Stimulated activated CD4-positive, alpha-beta T cell treated with anti-CD3 and anti-CD28 coated beads, TNF-alpha, amount 100 ng/mL, for 4 hours (primary cell): ENCODE results near the gene DUSP2.
"Not testable (repeated sequence)": the region's sequence is repeated elsewhere in the genome, so short reads cannot be mapped to it uniquely, and the experiment has no call there.

Source experiments
- DNase-seq, 3 experiments: peaks; one replicate each; pipeline ENCODE4 v3.0.0-alpha.2; 2020; ENCODE audit warnings: low read depth in 3 of 3

DUSP2 gene

DNA sequence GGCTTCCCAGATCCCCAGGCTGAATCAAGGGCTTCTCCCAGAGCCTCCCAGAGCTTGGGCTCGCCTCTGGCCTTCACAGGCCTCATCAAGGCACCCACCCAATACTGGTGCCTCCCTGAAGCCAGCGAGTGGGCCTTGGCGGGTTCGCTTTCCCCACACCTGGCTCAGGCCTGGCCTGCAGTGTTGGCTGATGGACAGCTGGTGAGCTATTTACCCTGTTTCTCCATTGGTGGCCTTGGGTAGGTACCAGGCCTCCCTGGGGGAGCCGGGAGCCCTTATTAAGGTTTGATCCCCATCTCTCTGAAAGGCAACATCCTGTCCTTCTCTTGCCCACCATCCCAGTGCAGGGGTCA is 18.2 kb upstream of the DUSP2 start:
- no peak for DNase-seq

DNA sequence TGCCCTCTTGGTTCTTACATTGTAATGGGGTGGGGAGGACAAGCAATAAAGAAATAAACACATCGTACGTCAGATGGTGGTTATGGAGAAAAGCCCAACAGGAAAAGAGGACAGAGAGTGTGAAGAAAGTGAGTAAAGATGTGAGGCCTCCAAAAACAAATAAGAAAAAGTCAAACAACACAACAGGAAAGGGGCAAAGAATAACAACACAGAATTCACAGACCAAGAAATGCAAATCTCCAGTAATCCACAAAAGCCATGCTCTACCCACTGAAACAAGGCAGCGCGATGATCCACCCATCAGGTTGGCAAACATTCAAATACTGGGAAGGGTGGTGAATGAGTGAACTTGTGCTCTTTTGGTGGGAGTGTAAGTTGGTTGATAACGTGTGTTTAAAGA is 16.7 kb upstream of the DUSP2 start:
- no peak for DNase-seq

DNA sequence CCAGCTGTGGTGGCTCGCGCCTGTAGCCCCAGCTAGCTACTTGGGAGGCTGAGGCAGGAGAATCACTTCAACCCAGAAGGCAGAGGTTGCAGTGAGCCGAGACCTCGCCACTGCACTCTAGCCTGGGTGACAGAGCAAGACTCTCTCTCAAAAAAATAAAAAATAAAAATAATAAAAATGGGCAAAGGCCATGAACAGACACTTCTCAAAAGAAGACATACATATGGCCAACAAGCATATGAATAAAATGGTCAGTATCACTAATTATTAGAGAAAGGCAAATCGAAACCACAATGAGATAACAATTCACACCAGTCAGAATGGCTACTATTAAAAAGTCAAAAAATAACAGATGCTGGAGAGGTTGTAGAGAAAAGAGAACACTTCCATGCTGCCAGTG is 15.1 kb upstream of the DUSP2 start:
- not testable (repeated sequence) for DNase-seq

DNA sequence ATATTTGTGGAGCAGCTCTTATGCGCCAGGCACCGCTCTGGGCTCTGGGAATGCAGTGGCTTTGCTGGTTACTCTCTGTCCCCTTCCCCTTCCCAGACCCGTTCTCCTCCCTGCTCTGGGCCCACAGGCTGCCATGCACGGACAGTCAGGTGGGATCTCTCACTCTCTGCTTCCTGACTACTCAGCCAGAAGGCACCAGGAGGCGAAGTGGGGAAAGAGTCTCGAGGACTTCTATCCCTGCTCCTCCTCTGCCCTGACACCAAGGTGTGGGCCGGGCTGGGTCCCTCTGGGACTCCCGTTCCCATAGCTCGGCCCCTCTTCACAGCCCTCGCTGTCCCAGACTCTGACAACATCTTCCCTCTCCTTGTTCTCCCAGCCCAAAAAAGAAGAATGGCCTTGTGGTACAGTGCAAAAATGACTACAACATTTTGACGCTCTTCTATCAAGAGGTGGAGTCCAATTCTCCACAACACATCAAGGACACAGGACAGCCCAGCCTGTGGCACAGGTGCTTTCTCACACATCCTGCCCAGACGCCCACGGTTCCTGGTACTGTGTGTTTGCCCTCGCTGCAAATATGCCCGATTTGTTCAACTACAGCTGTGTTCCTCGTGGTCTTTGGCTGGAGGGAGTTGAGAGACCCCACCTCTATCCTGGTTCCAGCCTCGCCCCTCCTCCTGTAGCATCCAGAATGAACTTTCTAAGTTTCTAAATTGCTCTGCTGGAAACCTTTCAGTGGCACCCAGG is 14.0 kb upstream of the DUSP2 start:
- DNase-seq: peak in 1 of 3 experiments; percentile 32

DNA sequence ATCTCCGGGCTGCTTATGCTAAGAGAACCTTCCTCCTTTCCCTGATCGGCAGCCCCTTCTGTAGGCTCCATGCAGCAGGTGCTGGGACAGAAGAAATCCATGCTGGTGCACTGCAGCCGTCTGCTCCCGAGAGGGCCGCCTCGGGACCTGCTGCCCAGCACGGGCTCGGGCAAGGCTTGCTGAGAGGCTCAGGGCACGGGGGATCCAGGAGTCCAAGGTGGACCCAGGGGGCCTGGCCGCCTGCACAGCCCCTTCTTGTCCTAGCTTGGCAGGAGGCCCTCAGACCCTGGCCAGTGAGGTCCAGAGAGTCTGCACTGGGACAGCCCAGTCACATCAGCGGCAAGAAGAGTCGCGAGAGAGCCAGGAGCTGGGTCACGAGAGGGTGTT is 13.3 kb upstream of the DUSP2 start:
- DNase-seq: no peak

DNA sequence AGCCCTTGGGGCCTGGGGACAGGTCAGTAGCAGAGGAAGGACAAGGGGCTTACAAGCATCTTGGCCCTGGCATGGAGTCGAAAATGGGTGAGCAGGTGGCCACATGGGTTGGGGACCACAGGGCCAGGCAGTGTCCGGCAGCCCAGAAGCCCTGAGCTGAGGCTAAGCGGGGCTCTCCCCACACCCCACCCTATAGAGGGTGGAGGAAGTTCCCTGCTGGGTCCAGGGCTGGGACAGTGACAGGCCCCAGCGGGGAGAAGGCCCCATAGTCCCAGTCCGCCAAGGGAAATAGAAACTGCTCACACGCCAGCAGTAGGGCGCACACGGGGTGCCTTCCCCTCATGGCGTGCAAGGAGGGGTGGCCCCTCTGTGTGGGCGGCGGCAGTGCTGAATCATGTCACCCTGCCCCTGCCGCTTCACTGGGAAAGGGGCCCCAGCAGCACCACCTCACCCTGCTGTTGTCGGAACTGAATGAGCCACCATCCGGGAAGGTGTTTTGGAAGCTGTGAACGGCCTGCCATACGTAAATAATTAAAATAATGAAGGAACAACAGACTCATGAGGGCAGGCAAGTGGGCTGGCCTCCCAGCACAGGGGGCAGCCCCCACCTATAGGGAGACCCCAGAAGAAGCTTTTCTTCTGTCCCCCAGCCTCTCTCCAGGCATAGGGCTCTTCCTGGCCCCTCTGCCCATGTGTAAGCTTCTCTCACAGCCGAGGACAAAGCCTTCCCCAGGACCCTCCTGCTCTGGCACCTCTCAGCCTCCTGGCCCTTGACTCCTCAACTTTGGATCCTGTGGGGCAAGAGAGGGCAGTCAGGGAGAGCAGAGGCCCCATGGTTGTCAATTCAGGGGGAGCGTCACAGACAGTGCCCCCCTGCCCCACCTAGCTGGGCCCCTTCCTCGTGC is 12.7 kb upstream of the DUSP2 start:
- DNase-seq: peak; percentile 86 to 92 (median 90)

DNA sequence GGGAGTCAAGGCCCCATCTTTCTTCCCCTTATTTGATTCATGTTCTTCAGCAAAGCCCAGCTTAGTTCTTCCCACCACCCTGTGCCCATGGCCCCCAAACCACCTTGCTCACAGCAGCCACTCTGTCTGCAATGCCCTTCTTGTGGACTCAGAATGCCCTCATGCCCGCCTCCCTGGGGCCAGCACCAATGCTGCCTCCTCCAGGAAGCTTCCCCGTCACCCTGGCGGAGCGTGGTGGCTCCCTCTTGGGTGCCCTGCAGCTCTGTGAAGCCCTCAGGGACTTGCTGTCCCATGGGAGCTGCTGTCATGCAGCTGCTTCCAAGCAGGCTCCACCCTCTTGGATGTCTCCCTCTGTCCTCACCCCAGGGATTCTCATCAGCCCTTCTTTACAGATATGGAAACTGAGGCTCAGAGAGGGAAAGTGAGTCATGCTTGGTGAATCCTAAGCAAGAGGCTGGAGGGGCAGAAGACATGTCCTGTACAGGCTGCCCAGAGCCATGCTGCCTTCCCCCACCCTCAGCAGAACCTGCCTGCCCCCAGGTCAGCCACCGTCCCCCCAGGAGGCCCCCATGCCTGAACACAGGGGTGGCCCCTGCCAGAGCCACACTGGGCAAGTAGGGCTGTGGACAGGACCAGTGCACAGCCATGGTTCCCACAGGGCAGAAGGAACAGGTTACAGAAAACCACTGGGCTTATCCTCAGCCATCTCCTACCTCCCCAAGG is 11.8 kb upstream of the DUSP2 start:
- no peak for DNase-seq

DNA sequence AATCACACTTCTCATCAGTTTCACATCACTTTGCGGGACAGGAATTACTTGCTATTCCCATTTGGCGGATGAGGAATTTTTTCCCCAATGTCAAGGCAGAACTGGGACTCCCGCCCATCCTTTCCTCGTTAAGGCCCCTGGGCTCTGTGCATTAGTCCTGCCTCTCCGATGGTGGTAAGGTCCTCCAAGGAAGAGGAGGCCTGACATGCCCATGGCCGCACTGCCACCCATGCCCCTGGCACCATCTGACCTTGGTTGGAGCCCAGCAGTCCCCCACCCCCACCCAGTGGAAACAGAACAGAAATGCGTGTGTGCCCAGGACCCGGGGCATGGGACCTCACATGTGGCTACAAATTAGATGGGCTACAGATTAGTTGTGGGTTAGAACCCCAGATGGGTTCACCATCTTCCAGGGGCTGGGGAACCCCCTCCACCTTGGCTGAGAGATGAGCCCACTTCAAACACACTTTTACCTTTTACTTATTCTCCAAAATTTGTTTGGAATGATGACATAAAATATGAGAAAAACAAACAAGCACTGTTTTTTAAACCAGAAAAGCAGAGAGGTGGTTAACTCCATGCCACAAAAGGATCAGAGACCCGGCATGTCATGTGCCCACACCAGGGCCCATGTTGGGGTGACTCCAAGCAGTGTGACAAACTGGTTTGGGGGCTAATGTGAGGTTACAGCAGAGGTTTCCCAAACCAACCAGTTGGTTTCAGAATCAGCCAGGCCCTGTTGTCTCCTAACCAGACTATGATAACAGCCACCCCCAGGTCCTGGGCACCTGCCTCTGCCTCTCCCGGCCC is 11.0 kb upstream of the DUSP2 start:
- no peak for DNase-seq

DNA sequence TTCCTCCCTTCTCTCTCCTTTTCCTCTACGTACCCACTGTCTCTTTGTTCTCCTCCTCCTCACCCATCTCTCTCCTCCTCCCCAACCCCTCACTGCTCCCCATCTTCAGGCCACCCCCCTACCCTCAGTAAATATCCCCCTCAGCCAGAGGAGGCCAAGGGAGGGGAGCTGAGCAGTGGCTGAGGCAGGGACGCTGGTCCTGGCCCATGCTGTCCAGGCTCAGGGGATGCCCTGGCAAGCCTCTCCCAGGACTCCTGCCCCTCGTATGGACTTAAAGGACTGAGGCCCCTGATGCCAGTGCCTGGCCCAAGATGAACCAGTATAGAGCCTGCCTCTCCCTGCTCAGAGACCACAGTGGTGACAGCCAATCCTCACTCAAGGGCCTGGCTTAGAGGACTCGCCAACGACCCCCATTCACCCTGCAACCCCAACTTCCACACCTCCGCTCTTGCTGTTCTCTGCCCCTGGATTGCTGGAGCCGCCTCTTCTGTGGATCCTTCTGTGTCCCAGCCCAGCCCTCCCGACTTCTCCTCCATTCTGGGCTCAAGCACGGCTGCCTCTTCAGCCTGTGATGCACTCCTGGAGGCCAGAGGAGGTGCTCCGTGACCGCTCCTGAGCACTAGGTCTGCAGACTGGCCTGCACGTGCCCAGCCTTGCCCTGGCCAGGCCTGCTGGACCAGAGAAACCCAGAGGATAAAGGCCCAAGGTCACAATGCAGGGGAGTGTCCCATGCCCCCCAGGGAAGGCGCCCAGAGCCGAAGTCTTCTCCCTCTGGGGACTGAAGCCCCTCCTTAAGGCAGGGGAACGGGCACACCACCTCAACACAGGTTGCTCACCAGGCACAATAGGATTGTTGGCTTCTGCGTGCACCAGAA is 9.5 kb upstream of the DUSP2 start:
- DNase-seq: no peak

DNA sequence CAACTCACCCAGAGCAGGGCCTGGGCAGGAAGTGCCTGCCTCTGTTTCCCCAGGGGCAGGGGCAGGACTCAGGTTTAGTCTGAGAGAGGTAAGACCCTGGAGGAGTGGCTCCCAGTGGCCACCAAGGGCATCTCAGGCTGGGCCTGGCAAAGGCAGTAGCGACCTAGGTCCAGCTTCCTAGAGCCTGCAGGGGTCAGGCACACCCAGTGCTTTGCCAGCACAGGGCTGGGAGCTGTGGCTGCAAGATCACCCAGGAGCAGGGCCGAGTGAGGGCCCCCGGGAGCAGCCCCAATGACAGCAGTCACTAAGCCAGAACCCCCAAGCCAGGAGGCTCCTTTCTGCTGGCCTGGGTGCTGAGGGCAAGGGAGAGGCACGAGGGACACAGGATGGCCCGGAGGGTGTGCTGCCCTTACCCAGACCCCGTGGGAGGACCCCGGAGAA is 8.8 kb upstream of the DUSP2 start:
- no peak for DNase-seq

DNA sequence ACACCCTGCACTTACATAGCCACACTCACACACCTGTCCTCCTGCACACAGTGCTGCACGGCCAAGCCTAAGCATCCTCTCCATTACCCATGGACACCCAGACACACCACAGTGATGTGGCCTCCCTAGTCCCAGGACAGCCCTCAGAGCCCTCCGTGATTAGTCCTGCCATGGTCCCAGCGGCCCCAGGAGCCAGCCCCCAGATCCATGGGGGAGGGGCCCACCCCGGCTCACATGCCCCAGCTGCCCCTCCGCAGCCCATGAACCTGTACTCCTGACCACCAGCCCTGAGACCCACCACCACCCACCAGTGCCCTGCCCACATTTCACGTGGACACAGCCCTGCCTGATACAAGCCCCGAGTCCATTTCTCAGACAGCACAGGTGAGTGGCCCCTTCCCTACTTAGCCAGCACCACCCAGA is 8.1 kb upstream of the DUSP2 start:
- no peak for DNase-seq

DNA sequence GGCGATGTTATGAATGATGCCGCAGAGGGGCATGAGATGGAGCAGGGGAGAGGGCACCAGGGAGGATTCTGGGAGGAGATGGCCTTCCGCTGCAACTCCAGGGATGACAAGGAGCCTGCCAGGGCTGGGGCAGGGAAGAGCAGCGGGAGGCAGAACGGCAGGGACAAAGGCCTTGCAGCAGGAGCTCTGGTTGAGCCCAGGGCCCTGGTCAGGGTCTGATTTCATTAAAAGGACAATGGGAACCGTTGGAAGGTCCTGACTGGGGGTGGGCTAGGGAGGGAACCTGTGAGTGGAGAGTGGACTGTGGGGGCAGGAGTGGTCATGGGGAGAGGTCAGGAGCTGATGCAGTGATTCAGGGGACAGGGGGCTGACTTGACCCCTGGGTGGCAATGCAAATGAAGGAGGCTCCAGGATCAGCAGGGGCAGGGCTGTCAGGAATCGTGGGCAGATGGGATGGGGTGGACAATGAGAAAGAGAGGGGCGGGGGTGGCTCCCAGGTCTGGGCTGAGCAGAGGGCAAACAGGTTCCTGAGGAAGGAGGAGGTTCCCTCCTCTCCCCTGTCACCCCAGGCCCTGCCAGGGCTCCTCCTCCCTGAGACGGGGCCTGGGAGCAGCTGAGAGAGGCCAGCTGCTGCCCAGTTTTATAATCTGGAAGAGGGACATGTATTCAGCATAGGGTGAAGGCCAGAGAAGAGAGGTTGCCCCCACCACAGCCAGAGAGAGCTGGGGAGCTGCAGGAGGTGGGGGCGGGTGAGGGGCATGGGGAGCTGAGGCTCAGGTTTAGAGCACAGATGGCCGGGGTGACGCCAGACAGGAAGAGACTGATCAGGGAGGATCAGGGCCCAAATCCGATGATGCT is 7.3 kb upstream of the DUSP2 start:
- no peak for DNase-seq

DNA sequence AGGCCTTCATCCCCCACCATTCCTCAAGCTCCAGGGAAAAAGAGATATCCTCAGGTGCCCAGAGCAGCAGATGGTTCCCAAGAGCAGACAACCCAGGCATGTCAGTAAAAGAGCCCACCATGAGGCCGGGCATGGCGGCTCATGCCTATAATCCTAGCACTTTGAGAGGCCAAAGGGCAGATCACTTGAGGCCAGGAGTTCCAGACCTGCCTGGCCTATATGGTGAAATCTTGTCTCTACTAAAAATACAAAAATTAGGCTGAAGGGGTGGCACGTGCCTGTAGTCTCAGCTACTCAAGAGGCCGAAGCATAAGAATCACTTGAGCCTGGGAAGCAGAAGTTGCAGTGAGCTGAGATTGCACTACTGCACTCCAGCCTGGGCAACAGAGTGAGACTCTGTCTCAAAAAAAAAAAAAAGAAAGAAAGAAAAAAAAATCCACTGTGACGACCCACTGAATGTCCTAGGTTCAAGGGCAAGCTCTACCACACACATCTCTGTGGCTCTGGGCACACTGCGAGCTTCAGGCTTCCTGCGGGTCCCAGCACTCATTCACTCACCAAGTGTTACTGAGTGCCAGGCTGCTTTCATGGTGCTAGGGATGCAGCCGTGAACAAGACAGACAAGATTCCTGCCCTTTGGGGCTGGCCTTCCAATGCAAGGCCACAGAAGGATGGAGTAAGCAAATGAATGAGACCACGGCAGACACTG is 6.5 kb upstream of the DUSP2 start:
- no peak for DNase-seq

DNA sequence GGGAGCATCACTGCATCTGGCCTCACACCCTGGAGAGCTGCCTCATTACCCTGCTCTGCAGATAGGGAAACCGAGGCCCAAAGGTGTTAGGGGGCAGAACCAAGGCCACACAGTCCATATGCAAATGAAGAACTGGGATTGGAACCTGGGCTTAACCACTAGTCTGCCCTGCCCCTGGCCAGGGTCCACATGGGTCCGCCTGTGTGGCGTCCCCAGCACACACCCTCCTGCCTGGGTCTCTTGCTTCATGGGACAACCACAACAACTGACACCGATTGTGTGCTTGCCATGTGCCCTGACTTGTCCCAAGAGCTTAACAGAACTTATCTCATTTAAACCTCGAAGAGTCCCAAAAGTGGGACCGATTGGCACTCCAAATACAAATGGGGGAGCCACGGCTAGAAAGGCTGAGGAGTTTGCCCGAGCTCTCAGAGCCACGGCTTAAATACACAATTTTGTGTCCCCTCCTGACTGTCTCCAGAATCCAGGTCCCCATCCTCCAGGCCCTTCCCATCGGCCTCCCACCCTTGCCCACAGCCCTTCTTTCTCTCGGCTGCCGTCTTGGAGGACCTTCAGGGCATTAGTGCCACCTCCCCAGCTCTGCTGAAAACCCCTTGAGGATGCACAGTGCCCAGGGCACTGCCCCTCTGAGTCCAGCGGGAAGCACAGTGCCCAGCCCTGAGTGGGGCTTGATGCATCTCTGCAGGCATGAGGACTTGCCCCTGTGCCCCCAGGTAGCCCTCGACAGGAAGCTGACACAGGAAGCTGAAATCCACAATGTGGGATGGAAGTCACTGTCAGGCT is 5.8 kb upstream of the DUSP2 start:
- DNase-seq: no peak

DNA sequence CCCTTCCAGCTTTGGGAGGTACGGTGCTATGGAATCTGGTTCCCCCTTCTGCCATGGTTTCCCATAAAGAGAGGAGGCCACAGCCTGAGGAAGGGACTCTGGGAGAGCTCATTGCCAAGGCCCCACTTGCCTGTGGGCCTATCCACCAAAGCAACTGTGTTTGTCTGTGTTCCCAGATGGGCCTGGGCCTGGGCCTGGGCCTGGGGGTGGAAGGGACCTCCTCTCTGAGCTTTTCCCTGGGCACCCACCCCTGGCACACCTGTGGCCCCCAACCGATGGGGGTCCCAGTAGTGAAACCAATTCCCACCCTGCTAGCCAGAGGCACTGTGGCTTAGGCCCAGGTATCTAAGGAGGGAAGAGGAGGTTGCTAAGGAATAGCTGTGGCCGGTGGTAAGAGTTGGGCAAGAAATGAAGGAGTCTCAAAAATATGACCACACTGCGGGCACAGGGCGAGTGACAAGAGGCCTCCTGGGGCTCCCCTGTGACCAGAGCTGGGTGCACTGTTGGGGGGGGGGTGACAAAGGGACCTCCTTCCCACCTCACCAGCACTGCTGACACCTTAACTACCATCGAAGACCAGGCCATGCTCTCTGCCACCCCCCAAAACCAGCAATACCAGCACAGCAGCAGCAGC is 4.9 kb upstream of the DUSP2 start:
- DNase-seq: no peak

DNA sequence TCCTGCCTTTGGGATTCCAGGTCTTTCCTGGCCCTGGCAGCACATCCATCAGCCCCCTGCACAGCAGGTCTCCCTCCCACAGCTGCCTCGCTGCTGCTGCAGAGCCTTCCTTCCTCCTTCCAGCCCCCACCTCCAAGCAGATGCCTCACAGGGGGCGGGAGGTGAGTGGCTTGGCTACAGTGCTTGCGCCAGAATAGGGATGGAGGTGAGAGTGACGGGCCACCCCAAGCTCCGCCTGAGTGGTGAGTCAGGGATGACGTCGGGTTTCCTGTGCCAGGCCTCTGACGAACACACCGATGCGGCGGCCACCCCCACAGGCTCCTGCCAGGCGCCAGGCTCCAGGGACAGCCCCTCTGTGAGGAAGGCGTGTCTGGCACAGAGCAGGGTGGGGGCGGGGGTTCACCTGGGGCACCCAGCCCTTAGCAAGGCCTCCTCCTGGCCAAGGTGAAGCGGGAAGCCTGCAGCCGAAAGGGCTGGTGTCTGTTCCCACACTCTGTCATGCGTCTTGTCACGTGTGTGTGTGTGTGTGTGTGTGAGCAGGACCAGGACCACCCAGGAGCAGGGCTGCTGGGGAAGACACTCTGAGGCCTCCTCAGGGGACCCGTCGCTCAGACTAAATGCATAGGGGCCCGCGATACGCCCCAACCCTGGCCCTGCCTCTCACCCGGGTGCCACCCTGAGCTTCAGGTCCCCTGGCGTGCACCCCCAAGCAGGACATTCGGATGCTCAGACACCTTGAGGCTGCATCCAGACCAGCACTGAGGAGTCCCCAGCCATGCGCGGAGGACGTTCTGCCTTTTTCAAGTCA is 3.4 kb upstream of the DUSP2 start:
- peak; percentile 90 to 97 (median 96) for DNase-seq
